Fibroblast of skin of back (primary cell): ENCODE data around the gene TEAD3.

ENCODE experiments used
- DNase-seq: peaks from one replicate; pipeline ENCODE4 v3.0.0-alpha.2; 2013

TEAD3 gene

GRCh38 chr6:35474131-35474941 lies 22.5 kb downstream of the TEAD3 start:
- DNase-seq: no peak

- no peak for DNase-seq
Measured at GRCh38 chr6:35473850-35474130, 23.1 kb downstream of the TEAD3 start.

- no peak for DNase-seq
Measured at GRCh38 chr6:35473075-35473849, 23.6 kb downstream of the TEAD3 start.

GRCh38 chr6:35471836-35472345 lies 25.0 kb downstream of the TEAD3 start:
- no peak for DNase-seq

- DNase-seq: no peak
Measured at GRCh38 chr6:35470663-35471120, 26.2 kb downstream of the TEAD3 start.

GRCh38 chr6:35469751-35470662 lies 26.9 kb downstream of the TEAD3 start:
- DNase-seq: no peak

GRCh38 chr6:35468980-35469750 lies 27.7 kb downstream of the TEAD3 start:
- DNase-seq: no peak

- DNase-seq: peak; percentile 95
Measured at GRCh38 chr6:35468181-35468979, 28.5 kb downstream of the TEAD3 start, which contains the start of gene RPL10A. TSS of gene RPL10A (plus strand) at chr6:35468401. CDS start at chr6:35468435, 34 bp downstream.

- DNase-seq: no peak
Measured at GRCh38 chr6:35465646-35466045, 31.2 kb downstream of the TEAD3 start.

GRCh38 chr6:35463292-35463691 lies 33.6 kb downstream of the TEAD3 start:
- no peak for DNase-seq

GRCh38 chr6:35461270-35461669 lies 35.6 kb downstream of the TEAD3 start:
- DNase-seq: no peak

GRCh38 chr6:35457907-35458306 lies 39.0 kb downstream of the TEAD3 start:
- no peak for DNase-seq

- DNase-seq: no peak
Measured at GRCh38 chr6:35454391-35455110, 42.3 kb downstream of the TEAD3 start.

GRCh38 chr6:35453236-35453635 lies 43.6 kb downstream of the TEAD3 start:
- no peak for DNase-seq

GRCh38 chr6:35452183-35453090 lies 44.4 kb downstream of the TEAD3 start, which contains the start of gene FANCE:
TSS of gene FANCE (plus strand) at chr6:35452338. CDS start at chr6:35452546, 208 bp downstream.
- DNase-seq: peak; percentile 88

GRCh38 chr6:35451354-35452182 lies 45.3 kb downstream of the TEAD3 start:
- no peak for DNase-seq

GRCh38 chr6:35449287-35449881 lies 47.5 kb downstream of the TEAD3 start:
- DNase-seq: peak; percentile 69

- no peak for DNase-seq
Measured at GRCh38 chr6:35448191-35448590, 48.7 kb downstream of the TEAD3 start.
